Measurements from ENCODE around the gene FUCA2.
"Not testable (repeated sequence)": the region's sequence is repeated elsewhere in the genome, so short reads cannot be mapped to it uniquely, and the experiment has no call there.

The FUCA2 gene

DNA sequence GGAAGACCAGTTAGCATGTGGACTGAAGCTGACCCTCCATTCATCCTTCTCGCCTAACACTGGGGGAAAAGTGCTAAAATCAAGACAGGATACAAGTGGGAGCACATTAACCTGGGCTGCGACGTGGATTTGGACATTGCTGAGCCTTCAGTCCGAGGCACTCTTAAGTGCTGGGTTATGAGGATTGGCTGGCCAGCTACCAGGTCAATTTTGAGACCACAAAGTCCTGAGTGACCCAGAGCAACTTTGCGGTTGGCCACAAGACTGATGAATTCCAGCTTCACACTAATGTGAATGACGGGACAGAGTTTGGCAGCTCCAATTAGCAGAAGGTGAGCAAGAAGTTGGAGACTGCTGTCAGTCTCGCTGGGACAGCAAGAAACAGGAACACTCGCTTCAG, 20.7 kb downstream of the FUCA2 start:
- DNase-seq, result no peak

GRCh38 chr6:143490244-143490643, 21.3 kb downstream of the FUCA2 start:
- no peak for DNase-seq

- no peak for DNase-seq
These were observed 24.8 kb downstream of the FUCA2 start for GRCh38 chr6:143486752-143487151.

DNA sequence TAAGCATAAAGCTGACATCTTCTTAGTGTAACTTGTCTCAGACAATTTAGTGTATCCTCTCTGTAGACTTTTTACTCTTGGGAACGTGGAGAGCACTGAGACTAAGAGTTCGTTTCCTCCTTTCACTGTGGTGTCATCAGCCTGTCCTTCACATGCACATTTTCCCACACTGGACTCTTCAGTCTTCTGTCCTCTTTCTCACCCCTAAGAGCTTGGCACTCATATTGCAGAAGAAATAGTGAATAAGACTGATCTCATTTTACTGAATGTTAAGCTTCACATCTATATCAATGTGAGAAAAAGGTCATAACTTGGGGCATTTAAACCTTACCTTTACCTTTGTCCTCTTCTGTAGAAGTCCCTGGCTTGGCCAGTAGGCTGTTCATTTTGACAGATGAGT, 25.6 kb downstream of the FUCA2 start:
- no peak for DNase-seq

DNA sequence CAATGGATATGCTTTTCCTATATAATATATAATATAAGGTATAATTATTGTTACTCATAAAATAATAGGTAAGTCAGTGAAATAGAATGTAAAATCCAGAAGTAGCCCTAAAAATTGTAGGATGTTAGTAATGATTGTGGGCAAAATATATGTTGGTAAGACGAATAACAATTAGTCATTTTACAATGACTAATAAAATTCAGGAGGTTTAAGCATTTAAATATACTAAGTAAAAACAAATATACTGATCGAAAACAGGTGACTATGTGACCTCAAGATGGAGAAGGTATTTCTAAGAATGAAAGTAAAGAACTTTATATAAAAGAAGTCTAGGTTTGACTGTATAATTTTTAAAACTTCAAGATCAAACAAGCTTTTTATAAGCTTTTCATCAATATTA, 28.9 kb downstream of the FUCA2 start:
- no peak for DNase-seq

- DNase-seq, result peak; percentile 2
These were observed 32.9 kb downstream of the FUCA2 start for GRCh38 chr6:143478479-143479062.

DNA sequence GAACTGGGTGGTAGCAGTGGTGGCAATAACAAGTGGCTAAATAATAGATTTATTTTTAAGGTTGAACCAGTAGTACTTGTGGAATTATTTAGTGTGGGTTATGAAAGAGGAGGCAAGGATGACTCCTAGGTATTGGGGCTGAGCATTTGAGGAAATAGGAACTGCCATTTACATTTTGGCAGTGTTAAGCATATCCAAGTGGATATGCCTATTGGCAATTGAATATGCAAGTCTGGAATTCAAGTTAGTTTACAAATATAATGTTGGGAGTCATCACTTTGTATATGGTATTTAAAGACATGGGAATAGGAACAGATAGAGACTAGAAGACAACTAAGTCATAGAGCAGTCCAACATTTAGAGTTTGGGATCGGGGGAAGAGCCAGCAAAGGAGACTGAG, 35.0 kb downstream of the FUCA2 start:
- no peak for DNase-seq

DNA sequence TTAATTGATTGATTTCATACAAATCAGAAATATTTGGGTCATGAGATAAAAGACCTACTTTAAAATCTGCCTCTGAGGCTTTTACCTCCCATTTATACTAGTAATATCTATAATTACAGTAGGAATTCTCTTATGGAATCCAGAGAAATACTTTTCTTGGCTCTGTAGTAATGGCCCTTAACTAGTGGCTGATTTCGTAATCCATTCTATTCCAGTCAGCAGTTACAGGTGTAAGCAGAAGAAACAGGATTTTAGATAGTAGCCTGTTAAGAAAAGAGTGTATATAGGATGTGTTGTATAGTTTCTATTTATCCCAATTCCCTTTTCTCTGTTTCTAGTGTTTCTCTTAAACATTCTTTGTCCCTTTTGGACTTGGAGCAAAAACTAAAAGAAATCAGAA, 39.7 kb downstream of the FUCA2 start:
- no peak for DNase-seq

DNA sequence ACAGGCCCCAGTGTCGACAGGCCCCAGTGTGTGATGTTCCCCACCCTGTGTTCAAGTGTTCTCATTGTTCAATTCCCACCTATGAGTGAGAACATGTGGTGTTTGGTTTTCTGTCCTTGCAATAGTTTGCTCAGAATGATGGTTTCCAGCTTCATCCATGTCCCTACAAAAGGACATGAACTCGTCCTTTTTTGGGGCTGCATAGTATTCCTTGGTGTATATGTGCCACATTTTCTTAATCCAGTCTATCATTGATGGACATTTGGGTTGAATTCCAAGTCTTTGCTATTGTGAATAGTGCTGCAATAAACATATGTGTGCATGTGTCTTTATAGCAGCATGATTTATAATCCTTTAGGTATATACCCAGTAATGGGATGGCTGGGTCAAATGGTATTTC, 42.7 kb downstream of the FUCA2 start:
- DNase-seq, result not testable (repeated sequence)

GRCh38 chr6:143468026-143468425, 43.5 kb downstream of the FUCA2 start:
- no peak for DNase-seq

- DNase-seq, result no peak
These were observed 46.0 kb downstream of the FUCA2 start for GRCh38 chr6:143465546-143465945.

GRCh38 chr6:143457563-143458359, 53.8 kb downstream of the FUCA2 start:
- no peak for DNase-seq

DNA sequence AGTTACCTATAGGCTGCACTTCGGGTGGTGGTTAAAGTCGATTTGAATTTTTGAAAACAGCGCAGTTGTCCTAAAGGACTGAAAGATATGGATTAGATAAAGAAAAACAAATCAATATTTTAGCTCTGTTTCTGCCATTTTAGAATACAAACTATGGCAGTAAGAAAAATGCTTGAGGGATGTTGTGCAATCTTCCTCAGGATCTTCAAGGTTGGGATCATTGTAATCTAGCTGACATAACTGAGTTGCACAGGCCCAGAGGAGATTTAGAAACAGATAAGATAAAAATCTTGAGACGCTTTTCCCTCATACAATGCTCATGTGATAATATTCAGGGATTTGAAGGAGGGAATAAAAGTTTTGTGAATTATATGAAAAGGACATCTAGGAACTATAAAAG, 60.0 kb downstream of the FUCA2 start:
- peak; percentile 31 for DNase-seq

- DNase-seq, result peak; percentile 96
These were observed 60.8 kb downstream of the FUCA2 start, which contains the start of the genes ADAT2 and PEX3 for GRCh38 chr6:143450453-143451371. Gene ADAT2 (minus strand): TSS chr6:143450695. CDS start chr6:143450658, 37 bp downstream. Gene PEX3 (plus strand): TSS chr6:143450805. CDS start chr6:143451043, 238 bp downstream.

DNA sequence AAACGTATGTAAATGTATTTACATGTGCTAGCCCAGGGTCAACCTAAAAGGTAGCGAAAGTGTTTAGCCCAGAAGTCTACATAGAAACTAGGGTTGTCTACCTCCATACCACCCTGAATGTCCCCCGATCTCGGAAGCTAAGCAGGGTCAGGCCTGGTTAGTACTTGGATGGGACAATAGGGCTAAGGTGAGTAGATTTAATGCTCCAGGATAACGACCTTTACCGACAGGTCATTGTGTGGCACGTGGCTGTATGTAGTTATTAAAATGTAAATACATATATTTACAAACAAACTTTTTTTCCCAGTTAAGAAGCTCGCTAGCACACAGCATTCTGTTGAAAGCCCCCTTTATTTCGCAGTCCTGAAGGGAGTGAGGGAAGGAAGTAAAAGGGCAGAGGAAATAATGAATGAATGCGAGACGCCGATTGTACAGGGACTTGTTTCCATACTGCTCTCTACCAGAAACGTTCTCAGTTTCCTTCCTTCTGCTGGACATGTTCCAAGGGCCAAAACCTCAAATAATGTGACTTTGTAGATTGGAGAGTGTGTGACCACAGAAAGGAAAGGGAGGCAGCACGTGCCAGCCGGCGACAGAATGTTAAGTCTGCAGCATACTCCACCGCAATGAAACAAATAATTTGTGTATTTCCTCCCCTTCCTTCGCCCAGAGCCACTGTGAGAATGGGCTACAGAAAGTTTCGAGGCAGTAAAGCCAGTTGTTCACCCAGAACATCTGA, 61.6 kb downstream of the FUCA2 start:
- DNase-seq, result peak; percentile 27

DNA sequence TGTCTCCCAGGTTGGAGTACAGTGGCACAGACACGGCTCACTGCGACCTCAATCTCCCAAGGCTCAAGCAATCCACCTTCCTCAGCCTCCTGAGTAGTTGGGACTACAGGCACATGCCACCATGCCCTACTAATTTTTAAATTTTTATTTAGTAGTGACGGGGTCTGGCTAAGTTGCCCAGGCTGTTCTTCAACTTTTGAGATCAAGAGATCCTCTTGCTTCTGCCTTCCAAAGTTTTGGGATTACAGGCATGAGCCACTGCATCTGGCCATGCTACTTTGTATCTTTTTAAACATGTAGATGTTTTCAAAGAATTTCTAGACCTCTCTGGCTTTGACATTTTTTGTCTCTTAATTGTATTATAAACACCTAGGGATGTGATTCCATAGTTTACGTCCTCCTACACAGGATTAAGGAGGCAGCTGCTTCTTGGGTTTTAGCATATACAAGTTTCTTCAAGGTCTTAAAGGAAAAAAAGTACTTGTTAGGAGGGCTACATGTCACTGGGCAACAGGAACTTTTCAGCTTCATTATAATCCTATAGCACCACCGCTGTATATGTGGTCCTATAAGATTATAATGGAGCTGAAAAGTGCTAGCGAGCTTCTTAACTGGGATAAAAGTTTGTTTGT, 62.3 kb downstream of the FUCA2 start:
- no peak for DNase-seq

DNA sequence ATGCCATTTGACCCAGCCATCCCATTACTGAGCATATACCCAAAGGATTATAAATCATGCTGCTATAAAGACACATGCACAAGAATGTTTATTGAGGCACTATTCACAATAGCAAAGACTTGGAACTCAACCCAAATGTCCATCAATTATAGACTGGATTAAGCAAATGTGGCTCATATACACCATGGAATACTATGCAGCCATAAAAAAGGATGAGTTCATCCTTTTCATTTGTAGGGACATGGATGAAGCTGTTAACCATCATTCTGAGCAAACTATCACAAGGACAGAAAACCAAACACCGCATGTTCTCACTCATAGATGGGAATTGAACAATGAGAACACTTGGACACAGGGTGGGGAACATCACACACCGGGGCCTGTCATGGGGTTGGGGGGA, 63.7 kb downstream of the FUCA2 start:
- not testable (repeated sequence) for DNase-seq

All from suppressor macrophage treated with lipopolysaccharide for 4 hours (primary cell).